ENCODE measurements around the gene MEAF6. TPM values are rescaled to one million over a fixed set of nuclear protein-coding genes. Genes with fewer than 3 reads are reported as not detected.

Gene MEAF6
- total and polyA plus RNA-seq, 2 experiments from 2014 or later, result 96.2 to 117 TPM

GRCh38 chr1:37471345-37472231 lies 43.0 kb downstream of the MEAF6 start:
- in situ Hi-C loops (cut with MboI), result no loop called here
- Histone ChIP-seq H4K20me1 (ENCODE audit: insufficient read depth) (no peaks in the 10 kb centered on the region), H3K4me1 (ENCODE audit: insufficient read depth) (peaks cover 45% of the 10 kb centered on the region), H2AFZ (peak overlapping the region; percentile 73), H3F3A (ENCODE audit: insufficient read depth) (peaks cover 44% of the 10 kb centered on the region), H3K9me3 (ENCODE audit: low read depth) (no peaks in the 10 kb centered on the region), H3K79me2 (ENCODE audit: insufficient read depth) (peaks cover 40% of the 10 kb centered on the region), H3K27me3 (replicated peaks; ENCODE audit: insufficient read depth) (no peaks in the 10 kb centered on the region), H3K4me2 (ENCODE audit: unreplicated experiment) (peak overlapping the region; percentile 86), H3K9ac (peak overlapping the region; percentile 74), H3K36me3 (ENCODE audit: low read depth) (no peaks in the 10 kb centered on the region), H3K9me2 (ENCODE audit: insufficient read depth) (no peaks in the 10 kb centered on the region), H3K27ac (peak overlapping the region; percentile 88), H3K4me3 (peak overlapping the region; percentile 66)
- TF ChIP-seq EZH2 (IDR thresholded peaks at IDR 0.05; ENCODE audit: insufficient read depth, poor library complexity, severe bottlenecking) (no peak), EZH2phosphoT487 (IDR thresholded peaks at IDR 0.05; ENCODE audit: insufficient read depth, low read depth) (no peak)
- WGBS, 2 experiments (ENCODE audit: low coverage in 1 of 2, low lambda C conversion rate in 2 of 2, missing lambda C conversion rate in 2 of 2), result 1 to 2% methylated on average over 13 of the region's 13 CpGs
- DNase-seq, result peak; percentile 97

- Histone ChIP-seq H3K27ac (no peak overlapping the region), H3F3A (ENCODE audit: insufficient read depth) (peaks cover 45% of the 10 kb centered on the region), H3K9ac (no peak overlapping the region), H3K27me3 (replicated peaks; ENCODE audit: insufficient read depth) (no peaks in the 10 kb centered on the region), H3K79me2 (ENCODE audit: insufficient read depth) (peaks cover 24% of the 10 kb centered on the region; the same call in 1 of the 2 replicates), H3K4me1 (ENCODE audit: insufficient read depth) (peaks cover 49% of the 10 kb centered on the region), H3K9me3 (ENCODE audit: low read depth) (no peaks in the 10 kb centered on the region), H3K4me2 (ENCODE audit: unreplicated experiment) (no peak overlapping the region), H4K20me1 (ENCODE audit: insufficient read depth) (no peaks in the 10 kb centered on the region), H2AFZ (no peak overlapping the region), H3K4me3 (no peak overlapping the region), H3K36me3 (ENCODE audit: low read depth) (no peaks in the 10 kb centered on the region), H3K9me2 (ENCODE audit: insufficient read depth) (no peaks in the 10 kb centered on the region)
- DNase-seq, result no peak
- 84 to 87% methylated on average over 3 of the region's 3 CpGs for WGBS, 2 experiments (ENCODE audit: low coverage in 1 of 2, low lambda C conversion rate in 2 of 2, missing lambda C conversion rate in 2 of 2)
- in situ Hi-C loops (cut with MboI), result no loop called here
- TF ChIP-seq EZH2phosphoT487 (IDR thresholded peaks at IDR 0.05; ENCODE audit: insufficient read depth, low read depth) (no peak), EZH2 (IDR thresholded peaks at IDR 0.05; ENCODE audit: insufficient read depth, poor library complexity, severe bottlenecking) (no peak)
These were observed 45.2 kb downstream of the MEAF6 start for GRCh38 chr1:37469386-37469785.

- in situ Hi-C loops (cut with MboI), result no loop called here
- H3K9ac ChIP-seq, result no peak overlapping the region
- peaks cover 35% of the 10 kb centered on the region for H3F3A ChIP-seq (ENCODE audit: insufficient read depth)
- no peaks in the 10 kb centered on the region for H3K36me3 ChIP-seq (ENCODE audit: low read depth)
- H2AFZ ChIP-seq, result no peak overlapping the region
- no peak for TF ChIP-seq EZH2phosphoT487 (IDR thresholded peaks at IDR 0.05; ENCODE audit: insufficient read depth, low read depth)
- TF ChIP-seq EZH2 (IDR thresholded peaks at IDR 0.05; ENCODE audit: insufficient read depth, poor library complexity, severe bottlenecking), result no peak
- H3K9me3 ChIP-seq (ENCODE audit: low read depth), result no peaks in the 10 kb centered on the region
- no peak for DNase-seq
- 0 out of 2 replicates have a peak, but pooled peaks cover 15% of the 10 kb centered on the region for H3K79me2 ChIP-seq (ENCODE audit: insufficient read depth)
- H3K4me1 ChIP-seq (ENCODE audit: insufficient read depth), result peaks cover 40% of the 10 kb centered on the region
- no peak overlapping the region for H3K27ac ChIP-seq
- H3K9me2 ChIP-seq (ENCODE audit: insufficient read depth), result no peaks in the 10 kb centered on the region
- no peak overlapping the region for H3K4me2 ChIP-seq (ENCODE audit: unreplicated experiment)
- H4K20me1 ChIP-seq (ENCODE audit: insufficient read depth), result no peaks in the 10 kb centered on the region
- no peak overlapping the region for H3K4me3 ChIP-seq
- no peaks in the 10 kb centered on the region for H3K27me3 ChIP-seq (replicated peaks; ENCODE audit: insufficient read depth)
- whole genome bisulfite sequencing, 2 experiments (ENCODE audit: low coverage in 1 of 2, low lambda C conversion rate in 2 of 2, missing lambda C conversion rate in 2 of 2), result 85 to 91% methylated on average over 3 to 5 of the region's 5 CpGs
These were observed 46.5 kb downstream of the MEAF6 start for GRCh38 chr1:37468037-37468436.

- no peaks in the 10 kb centered on the region for H3K9me2 ChIP-seq (ENCODE audit: insufficient read depth)
- peak overlapping the region; percentile 81 for H3K27ac ChIP-seq
- H3F3A ChIP-seq (ENCODE audit: insufficient read depth), result peaks cover 17% of the 10 kb centered on the region
- no peaks in the 10 kb centered on the region for H3K9me3 ChIP-seq (ENCODE audit: low read depth)
- peaks cover 18% of the 10 kb centered on the region for H3K4me1 ChIP-seq (ENCODE audit: insufficient read depth)
- no peaks in the 10 kb centered on the region for H3K36me3 ChIP-seq (ENCODE audit: low read depth)
- TF ChIP-seq EZH2phosphoT487 (IDR thresholded peaks at IDR 0.05; ENCODE audit: insufficient read depth, low read depth) (no peak), EZH2 (IDR thresholded peaks at IDR 0.05; ENCODE audit: insufficient read depth, poor library complexity, severe bottlenecking) (no peak)
- no peaks in the 10 kb centered on the region for H3K27me3 ChIP-seq (replicated peaks; ENCODE audit: insufficient read depth)
- H3K79me2 ChIP-seq (ENCODE audit: insufficient read depth), result 0 out of 2 replicates have a peak, but pooled peaks cover 10% of the 10 kb centered on the region
- no peaks in the 10 kb centered on the region for H4K20me1 ChIP-seq (ENCODE audit: insufficient read depth)
- DNase-seq, result peak; percentile 86
- H2AFZ ChIP-seq, result no peak overlapping the region
- in situ Hi-C loops (cut with MboI), result no loop called here
- H3K9ac ChIP-seq, result peak overlapping the region; percentile 53
- no peak overlapping the region for H3K4me3 ChIP-seq
- WGBS, 2 experiments (ENCODE audit: low coverage in 1 of 2, low lambda C conversion rate in 2 of 2, missing lambda C conversion rate in 2 of 2), result 83 to 91% methylated on average over 6 of the region's 6 CpGs
- H3K4me2 ChIP-seq (ENCODE audit: unreplicated experiment), result peak overlapping the region; percentile 4
These were observed 48.7 kb downstream of the MEAF6 start for GRCh38 chr1:37465593-37466517.
